Tibial nerve (tissue), 4 donors: Measurements from ENCODE around the gene PRTFDC1. TPM values are rescaled to one million over a fixed set of nuclear protein-coding genes. Genes with fewer than 3 reads are reported as not detected.
"Not testable (repeated sequence)": the region's sequence is repeated elsewhere in the genome, so short reads cannot be mapped to it uniquely, and the experiment has no call there.

Source experiments
- DNase-seq, 2 donors: peaks; one replicate each; pipeline ENCODE4 v3.0.0-alpha.2; 2019; ENCODE audit warnings: low spot score in 2 of 2
- H3K27ac ChIP-seq, 4 donors: fragments of 200-600 bp; sonication (generic) in 3 of 4; one replicate each; pipeline ENCODE4 v1.5.1; 2017 to 2019; ENCODE audit warnings: mild to moderate bottlenecking in 1 of 4
- H3K27me3 ChIP-seq, 2 donors: fragments of 200-600 bp; sonication (generic) in 1 of 2; one replicate each; pipeline versions ENCODE4 v1.5.1 to v1.6.0; 2017 to 2019
- H3K36me3 ChIP-seq, 3 donors: fragments of 200-600 bp; sonication (generic); one replicate each; pipeline ENCODE4 v1.5.1; 2018 to 2019
- H3K4me1 ChIP-seq, 4 donors: fragments of 200-600 bp; sonication (generic) in 3 of 4; one replicate each; pipeline ENCODE4 v1.5.1; 2017 to 2019
- H3K4me3 ChIP-seq, 4 donors: fragments of 200-600 bp; sonication (generic) in 3 of 4; one replicate each; pipeline ENCODE4 v1.5.1; 2017 to 2019; ENCODE audit warnings: mild to moderate bottlenecking in 1 of 4, moderate library complexity in 1 of 4
- H3K9me3 ChIP-seq, 4 donors: fragments of 200-600 bp; sonication (generic) in 3 of 4; one replicate each; pipeline ENCODE4 v1.5.1; 2017 to 2019
- EP300 ChIP-seq, 2 donors: sonication (generic); formaldehyde crosslinking; IDR thresholded peaks; one replicate each; pipeline ENCODE4 v1.6.1; 2017; ENCODE audit warnings: antibody characterized with exemption in 2 of 2, mild to moderate bottlenecking in 1 of 2
- POLR2A ChIP-seq, 2 donors: fragments of 450-650 bp; IDR thresholded peaks; one replicate each; pipeline ENCODE4 v1.6.1; 2017; ENCODE audit warnings: antibody characterized with exemption in 2 of 2, mild to moderate bottlenecking in 2 of 2, moderate library complexity in 2 of 2
- WGBS, 2 donors: methylation state at CpG; one replicate each; pipeline ENCODE4 v1.1.5; 2018; 5-methylcytosine and 5-hydroxymethylcytosine counted together
- total RNA-seq, 4 donors: library from RNA; depleted of rRNA; stranded (reverse); fragments of >200 nt; gene quantifications; one replicate each; pipeline ENCODE4 v1.1.0, GENCODE V29; 2016
- TF ChIP-seq, protein P1 (sequence below), 5 experiments: fragments of 200-600 bp in 3 of 5; fragments of 450-650 bp in 2 of 5; sonication (generic) in 3 of 5; IDR thresholded peaks; one replicate each; pipeline ENCODE4 v1.5.1; 2016 to 2019; ENCODE audit warnings: antibody characterized with exemption in 5 of 5, mild to moderate bottlenecking in 3 of 5, moderate library complexity in 2 of 5

Gene PRTFDC1
- total RNA-seq, 4 donors from 2014 or later: 0.78 to 5.7 (median 1.3) TPM

DNA sequence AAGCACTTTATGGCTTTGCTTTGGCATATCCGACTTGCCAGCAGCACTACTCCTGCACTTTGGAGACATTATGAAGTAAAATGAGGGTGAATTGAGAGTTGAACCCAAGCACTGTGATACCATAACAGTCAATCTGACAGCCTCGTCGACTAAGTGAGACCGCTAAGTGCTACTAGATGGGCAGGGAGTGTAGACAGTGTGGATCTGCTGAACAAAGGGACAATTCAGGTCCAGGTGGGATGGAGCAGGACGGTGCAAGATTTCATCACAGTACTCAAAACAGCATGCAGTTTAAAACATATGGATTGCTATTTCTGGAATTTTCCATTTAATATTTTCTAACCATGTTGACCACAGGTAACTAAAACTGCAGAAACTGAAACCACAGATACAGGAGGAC is 20.8 kb upstream of the PRTFDC1 start:
- no peaks in the 10 kb centered on the region for H3K4me1 ChIP-seq
- H3K4me3 ChIP-seq: no peak overlapping the region
- H3K27me3 ChIP-seq: no peaks in the 10 kb centered on the region
- 74 to 84% methylated on average over 5 of the region's 5 CpGs for WGBS, 2 donors
- H3K9me3 ChIP-seq: no peaks in the 10 kb centered on the region
- TF ChIP-seq POLR2A (IDR thresholded peaks at IDR 0.05) (no peak), EP300 (IDR thresholded peaks at IDR 0.05) (no peak)
- TF ChIP-seq, protein P1, sequence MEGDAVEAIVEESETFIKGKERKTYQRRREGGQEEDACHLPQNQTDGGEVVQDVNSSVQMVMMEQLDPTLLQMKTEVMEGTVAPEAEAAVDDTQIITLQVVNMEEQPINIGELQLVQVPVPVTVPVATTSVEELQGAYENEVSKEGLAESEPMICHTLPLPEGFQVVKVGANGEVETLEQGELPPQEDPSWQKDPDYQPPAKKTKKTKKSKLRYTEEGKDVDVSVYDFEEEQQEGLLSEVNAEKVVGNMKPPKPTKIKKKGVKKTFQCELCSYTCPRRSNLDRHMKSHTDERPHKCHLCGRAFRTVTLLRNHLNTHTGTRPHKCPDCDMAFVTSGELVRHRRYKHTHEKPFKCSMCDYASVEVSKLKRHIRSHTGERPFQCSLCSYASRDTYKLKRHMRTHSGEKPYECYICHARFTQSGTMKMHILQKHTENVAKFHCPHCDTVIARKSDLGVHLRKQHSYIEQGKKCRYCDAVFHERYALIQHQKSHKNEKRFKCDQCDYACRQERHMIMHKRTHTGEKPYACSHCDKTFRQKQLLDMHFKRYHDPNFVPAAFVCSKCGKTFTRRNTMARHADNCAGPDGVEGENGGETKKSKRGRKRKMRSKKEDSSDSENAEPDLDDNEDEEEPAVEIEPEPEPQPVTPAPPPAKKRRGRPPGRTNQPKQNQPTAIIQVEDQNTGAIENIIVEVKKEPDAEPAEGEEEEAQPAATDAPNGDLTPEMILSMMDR (IDR thresholded peaks at IDR 0.05): no peak
- no peak for DNase-seq
- no peaks in the 10 kb centered on the region for H3K36me3 ChIP-seq
- H3K27ac ChIP-seq: no peak overlapping the region

DNA sequence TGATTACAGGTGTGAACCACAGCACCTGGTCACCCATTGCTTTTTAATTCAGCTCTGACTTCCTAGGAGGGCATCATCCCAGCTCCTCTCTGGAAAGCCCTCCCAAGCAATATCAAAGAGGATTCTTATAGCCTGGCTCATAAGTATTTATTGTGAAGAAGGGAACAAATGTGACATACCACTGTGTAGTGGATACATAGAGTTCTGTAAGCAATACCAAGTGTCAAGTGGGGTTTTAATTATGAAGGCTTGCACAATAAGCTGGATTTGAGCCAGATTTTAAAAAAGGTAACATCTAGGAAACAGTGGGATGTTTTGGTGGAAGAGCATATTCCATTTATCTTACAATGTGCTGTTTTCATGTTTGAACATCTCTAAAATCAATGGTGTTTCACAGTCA is 19.0 kb upstream of the PRTFDC1 start:
- Histone ChIP-seq H3K27me3 (no peaks in the 10 kb centered on the region), H3K4me3 (no peak overlapping the region)

DNA sequence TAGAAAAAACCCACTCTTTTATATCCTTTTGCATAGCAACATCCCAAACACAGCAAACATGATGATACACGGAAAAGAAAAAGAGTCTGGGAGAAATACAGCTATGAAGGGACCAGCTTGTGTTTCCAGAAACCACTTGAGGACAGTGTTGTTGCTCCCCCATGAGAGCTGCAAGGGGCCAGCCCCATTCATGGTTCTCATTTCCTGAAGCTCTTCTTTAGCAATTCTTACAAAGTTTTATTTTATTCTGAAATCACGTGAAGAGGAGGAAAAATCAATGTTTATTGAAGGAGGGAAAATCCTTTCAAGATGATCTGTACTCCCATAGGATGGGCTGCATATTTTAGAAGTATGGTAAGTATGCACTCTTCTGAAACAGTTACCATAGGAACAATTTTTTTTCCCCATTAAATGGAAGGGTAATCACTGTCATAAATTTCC is 17.5 kb upstream of the PRTFDC1 start:
- no peak for TF ChIP-seq EP300 (IDR thresholded peaks at IDR 0.05)
- TF ChIP-seq, protein P1 (IDR thresholded peaks at IDR 0.05): no peak
- TF ChIP-seq POLR2A (IDR thresholded peaks at IDR 0.05): no peak
- Histone ChIP-seq H3K9me3 (no peaks in the 10 kb centered on the region), H3K4me1 (no peaks in the 10 kb centered on the region), H3K27me3 (no peaks in the 10 kb centered on the region), H3K36me3 (no peaks in the 10 kb centered on the region), H3K27ac (no peak overlapping the region), H3K4me3 (no peak overlapping the region)
- no peak for DNase-seq
- WGBS, 2 donors: 36 to 42% methylated on average over 2 of the region's 2 CpGs

More for the DNA sequence above, 19.0 kb upstream of the PRTFDC1 start:
- TF ChIP-seq EP300 (IDR thresholded peaks at IDR 0.05): no peak
- TF ChIP-seq POLR2A (IDR thresholded peaks at IDR 0.05): no peak
- TF ChIP-seq, protein P1 (IDR thresholded peaks at IDR 0.05): no peak
- Histone ChIP-seq H3K9me3 (no peaks in the 10 kb centered on the region), H3K27ac (no peak overlapping the region), H3K4me1 (no peaks in the 10 kb centered on the region), H3K36me3 (no peaks in the 10 kb centered on the region)
- no peak for DNase-seq

DNA sequence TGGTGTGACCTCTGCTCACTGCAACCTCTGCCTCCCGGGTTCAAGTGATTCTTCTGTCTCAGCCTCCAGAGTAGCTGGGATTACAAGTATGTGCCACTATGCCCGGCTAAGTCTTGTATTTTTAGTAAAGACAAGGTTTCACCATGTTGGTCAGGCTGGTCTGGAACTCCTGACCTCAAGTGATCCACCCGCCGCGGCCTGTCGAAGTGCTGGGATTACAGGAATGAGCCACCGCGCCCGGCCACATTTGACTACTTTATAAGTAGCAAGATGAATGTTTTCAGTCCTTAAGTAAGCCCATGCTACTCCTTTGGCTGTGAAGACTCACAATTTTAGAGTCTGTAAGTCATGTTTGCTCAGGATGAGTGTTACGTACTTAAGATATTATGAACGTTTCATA is 16.5 kb upstream of the PRTFDC1 start:
- not testable (repeated sequence) for H3K9me3 ChIP-seq, H3K27me3 ChIP-seq, H3K4me1 ChIP-seq, DNase-seq, H3K36me3 ChIP-seq, H3K27ac ChIP-seq, H3K4me3 ChIP-seq
- WGBS, 2 donors: 91 to 95% methylated on average over 11 of the region's 11 CpGs

DNA sequence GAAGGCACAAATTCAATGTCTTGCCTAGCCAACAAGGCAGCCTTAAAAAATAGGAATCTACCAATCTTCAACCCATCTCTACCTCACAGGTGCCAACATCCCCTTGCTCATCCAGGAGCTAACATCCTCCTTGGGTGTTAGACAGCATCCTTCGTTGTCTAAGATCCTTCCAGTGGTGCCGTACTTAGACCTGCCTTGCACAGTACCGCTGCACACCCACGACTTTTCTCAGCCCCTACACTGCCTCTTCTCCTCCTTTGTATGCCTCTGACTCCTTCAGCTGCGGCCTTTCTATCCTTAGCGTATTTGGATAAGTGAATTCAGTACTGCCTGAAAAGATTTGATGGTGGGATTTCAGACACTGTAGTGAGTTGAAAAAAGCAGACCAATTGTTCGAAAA is 15.9 kb upstream of the PRTFDC1 start:
- Histone ChIP-seq H3K9me3 (no peaks in the 10 kb centered on the region), H3K36me3 (no peaks in the 10 kb centered on the region), H3K4me1 (no peaks in the 10 kb centered on the region), H3K4me3 (no peak overlapping the region), H3K27me3 (no peaks in the 10 kb centered on the region), H3K27ac (no peak overlapping the region)
- TF ChIP-seq POLR2A (IDR thresholded peaks at IDR 0.05): no peak
- no peak for TF ChIP-seq EP300 (IDR thresholded peaks at IDR 0.05)
- TF ChIP-seq, protein P1 (IDR thresholded peaks at IDR 0.05): no peak
- no peak for DNase-seq
- WGBS, 2 donors: 89 to 97% methylated on average over 7 of the region's 7 CpGs

DNA sequence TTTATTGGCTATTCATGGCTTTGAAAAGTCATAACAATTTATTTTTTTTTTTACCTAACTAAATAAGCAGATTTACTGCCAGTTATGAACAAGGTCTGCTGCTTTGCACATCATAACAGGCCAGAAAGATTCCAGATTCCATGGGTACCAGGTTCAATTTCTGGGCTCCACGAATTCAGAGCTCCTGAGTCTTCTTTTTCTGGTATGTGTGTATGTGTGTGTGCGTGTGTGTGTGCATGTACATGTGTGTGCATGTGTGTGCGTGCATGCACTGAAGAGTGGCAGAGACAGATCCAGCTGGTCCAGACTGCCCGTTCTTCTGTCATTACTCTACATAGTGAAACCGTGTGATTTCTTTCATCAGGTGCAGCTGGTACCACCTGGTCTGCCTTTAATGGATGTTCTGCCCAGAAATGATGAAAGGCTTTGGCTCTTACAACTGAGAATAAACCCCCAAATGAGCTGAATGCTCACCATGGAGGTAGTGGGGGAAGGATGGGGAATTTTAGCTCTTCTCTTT is 14.6 kb upstream of the PRTFDC1 start:
- H3K9me3 ChIP-seq: no peaks in the 10 kb centered on the region
- no peak for DNase-seq
- H3K27ac ChIP-seq: no peak overlapping the region
- 97% methylated on average over 5 of the region's 5 CpGs for WGBS, 2 donors
- no peaks in the 10 kb centered on the region for H3K27me3 ChIP-seq
- H3K36me3 ChIP-seq: no peaks in the 10 kb centered on the region
- no peak for TF ChIP-seq POLR2A (IDR thresholded peaks at IDR 0.05)
- no peak for TF ChIP-seq EP300 (IDR thresholded peaks at IDR 0.05)
- TF ChIP-seq, protein P1 (IDR thresholded peaks at IDR 0.05): no peak
- H3K4me3 ChIP-seq: no peak overlapping the region
- no peaks in the 10 kb centered on the region for H3K4me1 ChIP-seq
